GM10847 (cell line): Measurements from ENCODE around the gene CYLD.

ENCODE experiments used
- POLR2A ChIP-seq: IDR thresholded peaks from 2 replicates; pipeline ENCODE4 v1.6.1; 2011; ENCODE audit not compliant: insufficient read length; ENCODE audit errors: extremely low read depth

The CYLD gene

GRCh38 chr16:50721549-50722404 lies 20.1 kb upstream of the CYLD start:
- no peak for TF ChIP-seq POLR2A

- no peak for TF ChIP-seq POLR2A
Observed at GRCh38 chr16:50722405-50722737, 19.5 kb upstream of the CYLD start.

GRCh38 chr16:50722960-50723359 lies 18.9 kb upstream of the CYLD start:
- no peak for TF ChIP-seq POLR2A

GRCh38 chr16:50724306-50724705 lies 17.6 kb upstream of the CYLD start:
- no peak for TF ChIP-seq POLR2A

GRCh38 chr16:50731130-50731988 lies 10.5 kb upstream of the CYLD start:
- no peak for TF ChIP-seq POLR2A

GRCh38 chr16:50731989-50732832 lies 9.7 kb upstream of the CYLD start:
- no peak for TF ChIP-seq POLR2A

- TF ChIP-seq POLR2A = no peak
Observed at GRCh38 chr16:50733468-50733867, 8.4 kb upstream of the CYLD start.

- no peak for TF ChIP-seq POLR2A
Observed at GRCh38 chr16:50735629-50736122, 6.2 kb upstream of the CYLD start.

- TF ChIP-seq POLR2A = no peak
Observed at GRCh38 chr16:50736448-50736847, 5.4 kb upstream of the CYLD start.

GRCh38 chr16:50737420-50737959 lies 4.4 kb upstream of the CYLD start:
- TF ChIP-seq POLR2A = no peak

- TF ChIP-seq POLR2A = no peak
Observed at GRCh38 chr16:50739031-50739430, 2.9 kb upstream of the CYLD start.

- TF ChIP-seq POLR2A = no peak
Observed at GRCh38 chr16:50740736-50741135, 1.1 kb upstream of the CYLD start.

GRCh38 chr16:50741225-50741780 lies 583 bp upstream of the CYLD start:
- no peak for TF ChIP-seq POLR2A

GRCh38 chr16:50742576-50743200 lies 802 bp downstream of the CYLD start:
- TF ChIP-seq POLR2A = no peak

GRCh38 chr16:50743581-50744225 lies 1.8 kb downstream of the CYLD start:
- TF ChIP-seq POLR2A = no peak
